ENCODE measurements around the gene IFIT1B. TPM values are rescaled to one million over a fixed set of nuclear protein-coding genes. Genes with fewer than 3 reads are reported as not detected.

IFIT1B gene
- total and polyA plus RNA-seq, 2 of the 8 experiments (the other 6 are each of a cell fraction or from before 2014, with no cell fraction given) = not detected

GRCh38 chr10:89352802-89353201 is 25.1 kb upstream of the IFIT1B start:
- DNase-seq (ENCODE audit: low read depth in 1 of 2, low spot score in 2 of 2) (no peak), FAIRE-seq (no peak)
- Histone ChIP-seq H2BK20ac (ENCODE audit: low read length) (no peak overlapping the region; the same call in 1 of the 2 replicates), H2AFZ (ENCODE audit: low read length) (no peak overlapping the region), H2AK5ac (ENCODE audit: low read depth, low read length) (no peak overlapping the region), H2BK120ac (replicated peaks; ENCODE audit: low read depth, low read length) (no peak overlapping the region), H3K9me3 (ENCODE audit: insufficient read depth in 2 of 2, low read depth in 1 of 2, low read length in 1 of 2) (no peaks in the 10 kb centered on the region), H2BK12ac (ENCODE audit: low read depth, low read length) (no peak overlapping the region), H4K8ac (ENCODE audit: extremely low read depth, insufficient read depth, low read length) (no peak overlapping the region), H4K91ac (replicated peaks; ENCODE audit: insufficient read length, low read length) (no peak overlapping the region), H3K9ac (replicated peaks in 1 of 4; ENCODE audit: extremely low read depth in 1 of 4, low read depth in 3 of 4, low read length in 3 of 4) (no peak overlapping the region), H3K23me2 (ENCODE audit: low read depth, low read length) (no peaks in the 10 kb centered on the region), H3K79me2 (ENCODE audit: control insufficient read depth in 1 of 2, insufficient read depth in 2 of 2, low read length in 2 of 2) (no peaks in the 10 kb centered on the region), H3K23ac (ENCODE audit: insufficient read length) (no peak overlapping the region), H3K4me1 (replicated peaks in 1 of 4; ENCODE audit: control insufficient read depth in 3 of 4, insufficient read depth in 4 of 4, low read length in 3 of 4) (peaks cover 2 to 15% (median 11%) of the 10 kb centered on the region in 4 experiments; a peak in 6 of 7 replicates), H3K18ac (ENCODE audit: extremely low read depth, low read length) (no peak overlapping the region), H3K4me3 (ENCODE audit: extremely low read depth in 1 of 4, insufficient read depth in 2 of 4, low read depth in 3 of 4, low read length in 4 of 4) (no peak overlapping the region), H3K27ac (ENCODE audit: low read depth, low read length) (no peak overlapping the region), H3K14ac (ENCODE audit: insufficient read length) (no peak overlapping the region), H3K56ac (replicated peaks; ENCODE audit: insufficient read length, low read depth, low read length) (no peak overlapping the region), H3K4me2 (ENCODE audit: insufficient read depth in 1 of 2, low read depth in 2 of 2, low read length in 2 of 2) (no peak overlapping the region), H3K36me3 (ENCODE audit: control insufficient read depth in 2 of 4, insufficient read depth in 4 of 4, low read length in 3 of 4) (no peaks in the 10 kb centered on the region), H3K27me3 (replicated peaks in 1 of 4; ENCODE audit: control insufficient read depth in 3 of 4, extremely low read depth in 1 of 4, insufficient read depth in 3 of 4, low read length in 3 of 4) (no peaks in the 10 kb centered on the region), H4K20me1 (replicated peaks in 1 of 2; ENCODE audit: control insufficient read depth in 1 of 2, insufficient read depth in 2 of 2, low read length in 2 of 2) (no peaks in the 10 kb centered on the region), H3K4ac (replicated peaks; ENCODE audit: insufficient read length, low read depth, low read length) (no peak overlapping the region), H3K79me1 (ENCODE audit: low read depth, low read length) (no peaks in the 10 kb centered on the region), H4K5ac (ENCODE audit: insufficient read length, low read depth, low read length) (no peak overlapping the region), H2BK15ac (ENCODE audit: low read length) (no peak overlapping the region), H2BK5ac (ENCODE audit: low read depth, low read length) (no peak overlapping the region)
- POLR2A ChIA-PET (ENCODE audit: partially characterized antibody) = no interaction called here
- 90% methylated on average over 4 of the region's 4 CpGs; no CpG with 5 or more reads in 1 of the 2 experiments for WGBS, 2 experiments (ENCODE audit: extremely low coverage in 1 of 2, insufficient coverage in 1 of 2, insufficient read length in 1 of 2, insufficient replicate concordance in 2 of 2, low coverage in 1 of 2, low lambda C conversion rate in 2 of 2, missing lambda C conversion rate in 1 of 2)
- CTCF ChIA-PET (ENCODE audit: partially characterized antibody) = interaction anchor here (0.7 to 9.3 kb wide), 2 partner anchors 16 to 341 kb away, joined by 3 to 64 read pairs; no protein-coding TSS in a partner anchor
- TF ChIP-seq NANOG (IDR thresholded peaks at IDR 0.05; ENCODE audit: insufficient read depth, low read depth, low read length, poor library complexity, severe bottlenecking) (no peak), SP4 (IDR thresholded peaks at IDR 0.05; ENCODE audit: low read length) (no peak), NRF1 (IDR thresholded peaks at IDR 0.05; ENCODE audit: low read depth, low read length) (no peak), E2F6 (IDR thresholded peaks at IDR 0.05) (no peak), CEBPB (IDR thresholded peaks at IDR 0.05; ENCODE audit: low read depth, low read length) (no peak), RFX5 (IDR thresholded peaks at IDR 0.05; ENCODE audit: borderline replicate concordance, low read depth, low read length) (no peak), ASH2L (IDR thresholded peaks at IDR 0.05; ENCODE audit: low read length) (no peak), CTCF (IDR thresholded peaks at IDR 0.05; ENCODE audit: control extremely low read depth in 1 of 3, insufficient read depth in 1 of 3, low read depth in 1 of 3, low read length in 3 of 3) (no peak), BCL11A (IDR thresholded peaks at IDR 0.05; ENCODE audit: low read depth in 2 of 2, low read length in 2 of 2) (no peak), POLR2AphosphoS5 (IDR thresholded peaks at IDR 0.05; ENCODE audit: low read depth, low read length) (no peak), RBBP5 (IDR thresholded peaks at IDR 0.05; ENCODE audit: borderline replicate concordance, low read depth, low read length) (no peak), CBX5 (IDR thresholded peaks at IDR 0.05; ENCODE audit: low read depth, low read length) (no peak)

All from H1 (cell line).